ENCODE data around the gene TAAR6.
"Not testable (repeated sequence)": the region's sequence is repeated elsewhere in the genome, so short reads cannot be mapped to it uniquely, and the experiment has no call there.

Gene TAAR6

GRCh38 chr6:132526461-132526860 lies 43.7 kb upstream of the TAAR6 start:
- no peak overlapping the region for H2BK120ac ChIP-seq (ENCODE audit: insufficient read depth, low read length, poor library complexity)
- peaks cover 0 to 1% of the 10 kb centered on the region in 2 experiments for H3K4me1 ChIP-seq (ENCODE audit: control insufficient read depth in 1 of 2, insufficient read depth in 2 of 2, low read length in 2 of 2)
- H3K4ac ChIP-seq (ENCODE audit: low read depth, low read length) = no peak overlapping the region
- no peak overlapping the region for H3K9ac ChIP-seq (ENCODE audit: low read length)
- H3K23ac ChIP-seq (ENCODE audit: low read length) = no peak overlapping the region
- H2BK5ac ChIP-seq (ENCODE audit: low read depth, low read length, poor library complexity) = no peak overlapping the region
- WGBS (ENCODE audit: extremely low coverage, insufficient coverage, insufficient read length) = no CpG with 5 or more reads among the region's 2 CpGs
- no peak overlapping the region for H3K4me3 ChIP-seq (ENCODE audit: low read depth, low read length)
- no peak overlapping the region for H2AFZ ChIP-seq (ENCODE audit: insufficient read depth, low read length, poor library complexity)
- H3K79me2 ChIP-seq (ENCODE audit: control insufficient read depth, insufficient read depth, low read length, poor library complexity) = no peaks in the 10 kb centered on the region
- no peak overlapping the region for H4K12ac ChIP-seq (ENCODE audit: low read depth, low read length)
- no peak overlapping the region for H4K8ac ChIP-seq (ENCODE audit: low read depth, low read length)
- H3K27me3 ChIP-seq (ENCODE audit: insufficient read depth, low read length) = no peaks in the 10 kb centered on the region
- H3K4me2 ChIP-seq (ENCODE audit: low read length) = no peak overlapping the region
- no peak overlapping the region for H3K18ac ChIP-seq (ENCODE audit: low read length)
- H3K79me1 ChIP-seq (ENCODE audit: low read length) = no peaks in the 10 kb centered on the region
- no peaks in the 10 kb centered on the region for H3K36me3 ChIP-seq (ENCODE audit: control insufficient read depth in 1 of 2, insufficient read depth in 2 of 2, low read length in 2 of 2)
- no peak overlapping the region for H2BK12ac ChIP-seq (ENCODE audit: low read length)
- peak in 1 of 2 donors; percentile 34 for DNase-seq
- H3K14ac ChIP-seq (ENCODE audit: low read length) = no peak overlapping the region
- H4K91ac ChIP-seq (ENCODE audit: low read depth, low read length) = no peak overlapping the region
- H3K27ac ChIP-seq (ENCODE audit: low read depth, low read length) = no peak overlapping the region
- H3K9me3 ChIP-seq (ENCODE audit: insufficient read depth, low read depth, low read length) = no peaks in the 10 kb centered on the region
- H2AK5ac ChIP-seq (ENCODE audit: low read length) = no peak overlapping the region

GRCh38 chr6:132527791-132528190 lies 42.3 kb upstream of the TAAR6 start:
- no peak overlapping the region for H3K14ac ChIP-seq (ENCODE audit: low read length)
- no peak overlapping the region for H3K27ac ChIP-seq (ENCODE audit: low read depth, low read length)
- H3K79me2 ChIP-seq (ENCODE audit: control insufficient read depth, insufficient read depth, low read length, poor library complexity) = no peaks in the 10 kb centered on the region
- no peak overlapping the region for H3K4ac ChIP-seq (ENCODE audit: low read depth, low read length)
- no peak overlapping the region for H4K91ac ChIP-seq (ENCODE audit: low read depth, low read length)
- H4K12ac ChIP-seq (ENCODE audit: low read depth, low read length) = no peak overlapping the region
- H3K36me3 ChIP-seq (ENCODE audit: control insufficient read depth in 1 of 2, insufficient read depth in 2 of 2, low read length in 2 of 2) = no peaks in the 10 kb centered on the region
- H2BK120ac ChIP-seq (ENCODE audit: insufficient read depth, low read length, poor library complexity) = no peak overlapping the region
- H3K4me3 ChIP-seq (ENCODE audit: low read depth, low read length) = no peak overlapping the region
- no peaks in the 10 kb centered on the region for H3K9me3 ChIP-seq (ENCODE audit: insufficient read depth, low read depth, low read length)
- no peak overlapping the region for H2AFZ ChIP-seq (ENCODE audit: insufficient read depth, low read length, poor library complexity)
- no peak overlapping the region for H2BK12ac ChIP-seq (ENCODE audit: low read length)
- no peak overlapping the region for H3K9ac ChIP-seq (ENCODE audit: low read length)
- no peak overlapping the region for H3K18ac ChIP-seq (ENCODE audit: low read length)
- DNase-seq = no peak
- H4K8ac ChIP-seq (ENCODE audit: low read depth, low read length) = no peak overlapping the region
- H3K4me2 ChIP-seq (ENCODE audit: low read length) = no peak overlapping the region
- no peak overlapping the region for H3K23ac ChIP-seq (ENCODE audit: low read length)
- H3K4me1 ChIP-seq (ENCODE audit: control insufficient read depth in 1 of 2, insufficient read depth in 2 of 2, low read length in 2 of 2) = peaks cover 0 to 1% of the 10 kb centered on the region in 2 experiments
- H2AK5ac ChIP-seq (ENCODE audit: low read length) = no peak overlapping the region
- no peak overlapping the region for H2BK5ac ChIP-seq (ENCODE audit: low read depth, low read length, poor library complexity)
- no CpG with 5 or more reads among the region's 6 CpGs for WGBS (ENCODE audit: extremely low coverage, insufficient coverage, insufficient read length)
- H3K27me3 ChIP-seq (ENCODE audit: insufficient read depth, low read length) = no peaks in the 10 kb centered on the region
- H3K79me1 ChIP-seq (ENCODE audit: low read length) = no peaks in the 10 kb centered on the region

GRCh38 chr6:132530293-132530974 lies 39.7 kb upstream of the TAAR6 start:
- H3K18ac ChIP-seq (ENCODE audit: low read length) = no peak overlapping the region

GRCh38 chr6:132534546-132534945 lies 35.6 kb upstream of the TAAR6 start:
- H3K23ac ChIP-seq (ENCODE audit: low read length); H3K9ac ChIP-seq (ENCODE audit: low read length); H4K91ac ChIP-seq (ENCODE audit: low read depth, low read length); DNase-seq; H4K12ac ChIP-seq (ENCODE audit: low read depth, low read length); H3K4ac ChIP-seq (ENCODE audit: low read depth, low read length); H2BK120ac ChIP-seq (ENCODE audit: insufficient read depth, low read length, poor library complexity); H2BK12ac ChIP-seq (ENCODE audit: low read length); H3K9me3 ChIP-seq (ENCODE audit: insufficient read depth, low read depth, low read length); H3K18ac ChIP-seq (ENCODE audit: low read length); H3K27me3 ChIP-seq (ENCODE audit: insufficient read depth, low read length); H3K36me3 ChIP-seq (ENCODE audit: control insufficient read depth in 1 of 2, insufficient read depth in 2 of 2, low read length in 2 of 2); H3K4me2 ChIP-seq (ENCODE audit: low read length); H3K4me1 ChIP-seq (ENCODE audit: control insufficient read depth in 1 of 2, insufficient read depth in 2 of 2, low read length in 2 of 2); H2AFZ ChIP-seq (ENCODE audit: insufficient read depth, low read length, poor library complexity); H3K27ac ChIP-seq (ENCODE audit: low read depth, low read length); H2BK5ac ChIP-seq (ENCODE audit: low read depth, low read length, poor library complexity); H3K14ac ChIP-seq (ENCODE audit: low read length); H3K79me2 ChIP-seq (ENCODE audit: control insufficient read depth, insufficient read depth, low read length, poor library complexity); H2AK5ac ChIP-seq (ENCODE audit: low read length); H3K79me1 ChIP-seq (ENCODE audit: low read length); H3K4me3 ChIP-seq (ENCODE audit: low read depth, low read length); H4K8ac ChIP-seq (ENCODE audit: low read depth, low read length): not testable (repeated sequence)
- WGBS (ENCODE audit: extremely low coverage, insufficient coverage, insufficient read length) = no CpG with 5 or more reads among the region's 2 CpGs

More at GRCh38 chr6:132530293-132530974, 39.7 kb upstream of the TAAR6 start:
- Histone ChIP-seq H3K4me3 (ENCODE audit: low read depth, low read length) (no peak overlapping the region), H2AK5ac (ENCODE audit: low read length) (no peak overlapping the region), H2BK5ac (ENCODE audit: low read depth, low read length, poor library complexity) (no peak overlapping the region), H2AFZ (ENCODE audit: insufficient read depth, low read length, poor library complexity) (peak overlapping the region; percentile 54), H3K4me2 (ENCODE audit: low read length) (peak overlapping the region; percentile 54), H3K36me3 (ENCODE audit: control insufficient read depth in 1 of 2, insufficient read depth in 2 of 2, low read length in 2 of 2) (no peaks in the 10 kb centered on the region), H3K79me2 (ENCODE audit: control insufficient read depth, insufficient read depth, low read length, poor library complexity) (no peaks in the 10 kb centered on the region), H3K4ac (ENCODE audit: low read depth, low read length) (no peak overlapping the region), H3K23ac (ENCODE audit: low read length) (no peak overlapping the region), H3K9ac (ENCODE audit: low read length) (no peak overlapping the region), H3K27ac (ENCODE audit: low read depth, low read length) (no peak overlapping the region), H3K27me3 (ENCODE audit: insufficient read depth, low read length) (no peaks in the 10 kb centered on the region), H3K79me1 (ENCODE audit: low read length) (no peaks in the 10 kb centered on the region), H4K8ac (ENCODE audit: low read depth, low read length) (peak overlapping the region; percentile 70), H3K9me3 (ENCODE audit: insufficient read depth, low read depth, low read length) (no peaks in the 10 kb centered on the region), H3K14ac (ENCODE audit: low read length) (no peak overlapping the region), H4K12ac (ENCODE audit: low read depth, low read length) (no peak overlapping the region), H4K91ac (ENCODE audit: low read depth, low read length) (no peak overlapping the region), H2BK12ac (ENCODE audit: low read length) (no peak overlapping the region), H2BK120ac (ENCODE audit: insufficient read depth, low read length, poor library complexity) (no peak overlapping the region), H3K4me1 (ENCODE audit: control insufficient read depth in 1 of 2, insufficient read depth in 2 of 2, low read length in 2 of 2) (peaks cover 0 to 1% of the 10 kb centered on the region in 2 experiments)
- DNase-seq = peak; percentile 47 to 79
- WGBS (ENCODE audit: extremely low coverage, insufficient coverage, insufficient read length) = no CpG with 5 or more reads among the region's 9 CpGs

Measured in trophoblast cell (in vitro differentiated cells and primary cell).